OCI-LY7 (cell line): ENCODE results near the gene KRT16. TPM values are rescaled to one million over a fixed set of nuclear protein-coding genes. Genes with fewer than 3 reads are reported as not detected.

ENCODE experiments used
- BruUV-seq: library from RNA; stranded (reverse); fragments of 400-500 nt; replicated peaks from 2 replicates; lab custom pipeline; 2021; lab: Mats Ljungman, UMichigan
- CTCF ChIA-PET: fragments of 300-600 bp; sonication (Branson Sonifier 250); formaldehyde crosslinking; loops from one replicate; lab custom pipeline; 2022; ENCODE audit warnings: antibody characterized with exemption; ENCODE audit not compliant: unreplicated experiment; lab: Charles Lee
- POLR2A ChIA-PET: fragments of 300-600 bp; sonication (Branson Sonifier 250); formaldehyde crosslinking; loops from one replicate; lab custom pipeline; 2022; ENCODE audit warnings: antibody characterized with exemption; lab: Charles Lee
- DNase-seq: peaks from one replicate; pipeline ENCODE4 v3.0.0-alpha.2; 2015; ENCODE audit warnings: low spot score
- H2AFZ ChIP-seq: fragments of 200-600 bp; sonication (generic), shearing (Covaris generic); 2 replicates; pipeline ENCODE4 v1.6.1; 2014; ENCODE audit warnings: mild to moderate bottlenecking, antibody characterized with exemption, low read length, moderate library complexity
- H3K27ac ChIP-seq: fragments of 200-600 bp; sonication (generic); 2 replicates; pipeline ENCODE4 v1.5.1; 2014; ENCODE audit warnings: mixed run types, low read depth, mild to moderate bottlenecking, moderate library complexity, low read length, inconsistent platforms; ENCODE audit not compliant: poor library complexity, severe bottlenecking
- H3K36me3 ChIP-seq: fragments of 200-600 bp; sonication (generic); 2 replicates; pipeline ENCODE4 v1.6.1; 2014; ENCODE audit warnings: mild to moderate bottlenecking, antibody characterized with exemption, low read length, moderate library complexity, mixed read lengths; ENCODE audit not compliant: insufficient read depth
- H3K4me1 ChIP-seq: fragments of 200-600 bp; sonication (generic); 2 replicates; pipeline ENCODE4 v1.5.1; 2014; ENCODE audit warnings: mild to moderate bottlenecking, low read length; ENCODE audit not compliant: insufficient read depth, poor library complexity, severe bottlenecking
- H3K4me2 ChIP-seq: fragments of 200-600 bp; sonication (generic); 2 replicates; pipeline ENCODE4 v1.6.1; 2014; ENCODE audit warnings: mild to moderate bottlenecking, low read length
- H3K4me3 ChIP-seq: fragments of 200-600 bp; sonication (generic); 2 replicates; pipeline ENCODE4 v1.5.1; 2014; ENCODE audit warnings: mild to moderate bottlenecking, low read depth, low read length; ENCODE audit not compliant: poor library complexity, severe bottlenecking
- H3K79me2 ChIP-seq: fragments of 200-600 bp; sonication (generic); 2 replicates; pipeline ENCODE4 v1.6.1; 2016; ENCODE audit warnings: low read depth, mild to moderate bottlenecking, low read length, moderate library complexity, mixed read lengths; ENCODE audit not compliant: insufficient read depth
- H3K9me2 ChIP-seq: fragments of 200-600 bp; sonication (generic); 2 replicates; pipeline ENCODE4 v1.6.1; 2016; ENCODE audit warnings: mild to moderate bottlenecking, low read length, mixed read lengths; ENCODE audit not compliant: insufficient read depth
- H3K9me3 ChIP-seq: fragments of 200-600 bp; sonication (generic); 2 replicates; pipeline ENCODE4 v1.6.1; 2014; ENCODE audit warnings: mild to moderate bottlenecking, mixed run types, low read length, mixed read lengths
- H4K20me1 ChIP-seq: fragments of 200-600 bp; sonication (generic); 2 replicates; pipeline ENCODE4 v1.6.1; 2014; ENCODE audit warnings: mild to moderate bottlenecking, antibody characterized with exemption, low read length, moderate library complexity, mixed read lengths; ENCODE audit not compliant: insufficient read depth
- EZH2phosphoT487 ChIP-seq: fragments of 200-600 bp; sonication (generic); IDR thresholded peaks from 2 replicates; pipeline ENCODE4 v1.6.1; 2018; ENCODE audit warnings: low read depth, borderline replicate concordance, mild to moderate bottlenecking, mixed run types, antibody characterized with exemption, low read length, moderate library complexity, mixed read lengths
- intact Hi-C: fragments of 100-400 bp; cut with micrococcal nuclease; formaldehyde crosslinking; loops from one replicate; pipeline ENCODE4 v1.10.0; 2022; ENCODE audit not compliant: unreplicated experiment
- total RNA-seq, 2 experiments: library from RNA; depleted of rRNA in 1 of 2; stranded (reverse); fragments of >200 nt in 1 of 2; shearing (Covaris generic) in 1 of 2; gene quantifications; 2 replicates each; pipeline ENCODE4 v1.2.3, GENCODE V29; 2014 to 2022
- TF ChIP-seq, protein P1 (sequence below): fragments of 200-600 bp; sonication (generic); conservative IDR thresholded peaks from 2 replicates; pipeline ENCODE4 v1.5.1; 2014; ENCODE audit warnings: mild to moderate bottlenecking, antibody characterized with exemption, low read length, moderate library complexity, mixed read lengths

Gene KRT16
- total RNA-seq, 2 experiments from 2014 or later = not detected

DNA sequence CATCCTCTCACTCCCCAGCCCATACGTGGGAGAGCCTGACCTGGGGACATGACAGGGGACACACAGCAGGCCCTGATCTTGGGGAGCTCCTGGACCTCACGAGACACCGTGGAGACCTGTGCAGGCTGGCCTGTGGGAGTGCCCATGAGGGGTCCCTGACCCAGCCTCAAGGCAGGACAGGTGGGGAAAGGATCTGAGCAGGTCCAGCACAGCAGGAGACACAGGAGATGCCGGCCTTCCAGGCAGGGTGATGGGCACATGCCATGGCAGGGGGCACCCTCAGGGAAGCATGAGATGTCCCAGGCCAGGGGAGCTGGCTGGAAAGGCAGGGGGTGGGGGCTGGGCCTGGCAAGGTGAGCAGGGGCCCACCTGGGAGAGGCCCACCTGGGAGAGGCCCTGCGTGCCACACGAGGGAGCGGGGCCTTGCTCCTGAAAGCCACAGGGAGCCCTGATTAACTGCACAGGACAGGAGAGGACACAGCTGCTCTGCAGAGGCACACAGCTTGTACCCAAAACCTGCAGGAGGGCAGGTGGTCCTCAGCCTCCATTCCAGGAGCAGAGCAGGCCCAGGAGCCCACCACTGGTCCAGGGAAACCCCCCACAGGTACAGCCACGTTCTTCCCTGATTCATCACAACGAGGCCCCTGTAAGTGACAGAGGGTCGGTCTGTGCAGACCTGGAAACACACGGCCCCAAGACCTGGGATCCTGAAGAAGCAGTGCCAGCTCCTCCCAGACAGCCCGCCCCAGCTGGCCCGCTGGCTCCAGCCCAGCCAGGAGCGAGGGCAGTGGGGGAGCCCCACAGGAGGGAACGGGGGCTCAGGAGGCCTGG, 38.4 kb upstream of the KRT16 start:
- DNase-seq = no peak
- H4K20me1 ChIP-seq = no peaks in the 10 kb centered on the region
- no peak overlapping the region for H2AFZ ChIP-seq
- CTCF ChIA-PET = interaction anchor here (2.9 kb wide), 1 partner anchor 12 kb away, joined by 26 read pairs; no protein-coding TSS in a partner anchor
- BruUV-seq = no TSS peak
- H3K27ac ChIP-seq = no peak overlapping the region
- H3K9me3 ChIP-seq = no peaks in the 10 kb centered on the region
- H3K4me2 ChIP-seq = no peak overlapping the region
- H3K36me3 ChIP-seq = no peaks in the 10 kb centered on the region
- H3K4me3 ChIP-seq = no peak overlapping the region
- POLR2A ChIA-PET = no interaction called here
- intact Hi-C loops = no loop called here
- peaks cover 10% of the 10 kb centered on the region for H3K4me1 ChIP-seq
- no peak for TF ChIP-seq EZH2phosphoT487
- TF ChIP-seq, protein P1, sequence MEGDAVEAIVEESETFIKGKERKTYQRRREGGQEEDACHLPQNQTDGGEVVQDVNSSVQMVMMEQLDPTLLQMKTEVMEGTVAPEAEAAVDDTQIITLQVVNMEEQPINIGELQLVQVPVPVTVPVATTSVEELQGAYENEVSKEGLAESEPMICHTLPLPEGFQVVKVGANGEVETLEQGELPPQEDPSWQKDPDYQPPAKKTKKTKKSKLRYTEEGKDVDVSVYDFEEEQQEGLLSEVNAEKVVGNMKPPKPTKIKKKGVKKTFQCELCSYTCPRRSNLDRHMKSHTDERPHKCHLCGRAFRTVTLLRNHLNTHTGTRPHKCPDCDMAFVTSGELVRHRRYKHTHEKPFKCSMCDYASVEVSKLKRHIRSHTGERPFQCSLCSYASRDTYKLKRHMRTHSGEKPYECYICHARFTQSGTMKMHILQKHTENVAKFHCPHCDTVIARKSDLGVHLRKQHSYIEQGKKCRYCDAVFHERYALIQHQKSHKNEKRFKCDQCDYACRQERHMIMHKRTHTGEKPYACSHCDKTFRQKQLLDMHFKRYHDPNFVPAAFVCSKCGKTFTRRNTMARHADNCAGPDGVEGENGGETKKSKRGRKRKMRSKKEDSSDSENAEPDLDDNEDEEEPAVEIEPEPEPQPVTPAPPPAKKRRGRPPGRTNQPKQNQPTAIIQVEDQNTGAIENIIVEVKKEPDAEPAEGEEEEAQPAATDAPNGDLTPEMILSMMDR = no peak
- H3K9me2 ChIP-seq = no peaks in the 10 kb centered on the region
- H3K79me2 ChIP-seq = no peaks in the 10 kb centered on the region

DNA sequence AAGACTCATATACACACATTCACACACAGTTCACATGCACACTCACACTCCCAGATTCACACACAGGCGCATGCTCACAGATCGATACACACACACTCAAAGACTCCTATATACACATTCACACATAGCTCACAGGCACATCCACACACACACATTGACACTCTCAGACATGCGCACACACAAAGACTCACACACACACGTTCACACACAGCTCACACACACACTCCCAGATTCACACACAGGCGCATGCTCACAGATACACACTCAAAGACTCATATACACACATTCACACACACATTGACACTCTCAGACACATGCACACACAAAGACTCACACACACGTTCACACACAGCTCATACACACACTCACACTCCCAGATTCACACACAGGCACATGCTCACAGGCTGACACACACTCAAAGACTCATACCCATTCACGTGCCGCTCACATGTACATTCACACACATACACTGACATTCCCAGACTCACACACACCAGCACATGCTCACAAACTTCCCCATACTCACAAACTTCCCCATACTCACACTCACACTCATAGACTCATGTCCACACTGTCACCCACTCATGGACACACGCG, 37.5 kb upstream of the KRT16 start:
- Histone ChIP-seq H4K20me1 (no peaks in the 10 kb centered on the region), H2AFZ (no peak overlapping the region), H3K36me3 (no peaks in the 10 kb centered on the region), H3K27ac (no peak overlapping the region), H3K4me1 (peaks cover 10% of the 10 kb centered on the region), H3K4me3 (no peak overlapping the region), H3K79me2 (no peaks in the 10 kb centered on the region), H3K9me3 (no peaks in the 10 kb centered on the region), H3K9me2 (no peaks in the 10 kb centered on the region), H3K4me2 (no peak overlapping the region)
- intact Hi-C loops = loop anchor here (5.0 kb wide), 2 partner anchors 153 to 743 kb away; no protein-coding TSS in a partner anchor
- POLR2A ChIA-PET = no interaction called here
- no TSS peak for BruUV-seq
- CTCF ChIA-PET = interaction anchor here (2.1 to 2.9 kb wide), 2 partner anchors 13 to 16 kb away, joined by 20 to 26 read pairs; no protein-coding TSS in a partner anchor
- no peak for DNase-seq
- TF ChIP-seq EZH2phosphoT487 = no peak
- TF ChIP-seq, protein P1 = no peak
